HG03280 (cell line): Measurements from ENCODE around the gene GOLGA7B.
"Not testable (repeated sequence)": the region's sequence is repeated elsewhere in the genome, so short reads cannot be mapped to it uniquely, and the experiment has no call there.

Source experiments
- ATAC-seq: cut with Tn5 transposase; IDR thresholded peaks from one replicate; pipeline ENCODE4 v1.9.1; 2021; ENCODE audit warnings: mild to moderate bottlenecking, moderate library complexity; ENCODE audit not compliant: unreplicated experiment

GOLGA7B gene

DNA sequence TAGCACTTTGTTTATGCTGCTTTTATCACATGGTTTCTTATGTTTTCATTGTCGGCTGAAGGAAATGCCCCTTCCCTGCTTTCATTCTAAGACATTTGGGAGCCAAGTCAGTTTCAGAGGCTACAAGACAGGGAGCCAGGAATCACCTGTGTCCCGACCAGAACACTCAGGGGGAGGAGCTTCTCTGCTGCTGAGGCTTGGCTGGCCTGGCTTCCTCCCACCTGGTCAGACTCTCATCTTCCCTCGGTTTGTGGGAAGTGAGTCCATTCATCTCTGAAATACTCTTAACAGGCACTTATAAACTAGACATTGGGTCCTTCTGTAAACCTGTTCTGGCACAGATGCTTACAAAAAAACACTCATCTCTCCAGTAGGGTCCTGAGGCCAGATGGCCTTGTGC is 19.6 kb upstream of the GOLGA7B start:
- no peak for ATAC-seq

DNA sequence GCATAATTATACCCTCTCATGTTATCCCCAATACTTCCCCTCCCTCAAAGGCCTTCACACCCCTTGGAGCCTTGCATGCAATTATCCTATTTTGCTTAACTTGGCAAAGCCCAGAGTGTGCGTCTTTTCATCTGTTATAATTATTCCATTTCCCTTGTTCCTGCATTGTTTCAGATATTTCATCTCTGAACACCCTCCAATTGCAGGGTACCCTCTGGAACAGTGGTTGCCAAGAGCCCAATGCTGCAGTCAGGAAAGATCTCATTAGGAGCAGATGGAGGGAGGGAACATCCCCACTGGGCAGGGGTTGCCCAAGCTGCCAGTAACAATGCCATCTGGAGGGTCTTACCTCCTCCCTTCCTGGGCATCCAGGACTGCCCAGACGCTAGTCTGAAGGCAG is 18.4 kb upstream of the GOLGA7B start:
- ATAC-seq = no peak

DNA sequence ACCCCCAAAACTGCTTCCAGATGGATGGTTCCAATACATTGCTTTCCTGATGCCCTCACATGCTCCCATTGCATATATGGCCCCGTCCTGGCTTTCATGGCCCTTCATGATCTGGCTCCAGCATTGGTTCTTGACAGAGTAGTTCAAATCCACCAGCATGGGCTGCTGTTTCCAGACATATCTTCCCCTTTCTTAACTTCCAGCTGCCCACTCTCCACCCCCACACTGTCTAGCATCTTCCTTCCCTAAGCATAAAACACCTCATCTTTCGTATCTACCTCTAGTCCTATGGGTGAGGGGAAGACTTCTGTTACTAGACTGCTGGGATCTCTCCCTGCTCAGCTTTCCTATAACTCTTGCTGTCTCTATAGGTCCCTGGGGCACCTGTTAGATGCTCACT is 13.2 kb upstream of the GOLGA7B start:
- no peak for ATAC-seq

DNA sequence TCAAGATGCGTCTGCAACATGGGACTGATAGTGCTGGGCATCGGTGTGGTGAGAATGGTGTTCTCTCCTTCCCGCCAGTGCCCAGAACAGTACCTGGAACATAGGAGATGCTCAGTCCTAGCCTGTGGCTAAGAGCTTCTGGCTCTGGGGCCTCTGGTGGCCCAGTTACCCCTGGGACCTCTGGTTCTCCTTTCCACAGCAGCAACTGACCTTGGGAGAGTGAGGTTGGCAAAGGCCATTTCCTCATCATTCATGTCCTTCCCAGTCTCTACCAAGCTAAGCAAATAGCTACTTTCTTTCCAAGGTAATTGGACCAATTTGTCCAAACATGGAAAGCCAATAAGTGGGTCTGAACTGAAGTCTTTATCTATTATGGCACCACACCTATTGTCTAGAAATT is 11.6 kb upstream of the GOLGA7B start:
- ATAC-seq = no peak

DNA sequence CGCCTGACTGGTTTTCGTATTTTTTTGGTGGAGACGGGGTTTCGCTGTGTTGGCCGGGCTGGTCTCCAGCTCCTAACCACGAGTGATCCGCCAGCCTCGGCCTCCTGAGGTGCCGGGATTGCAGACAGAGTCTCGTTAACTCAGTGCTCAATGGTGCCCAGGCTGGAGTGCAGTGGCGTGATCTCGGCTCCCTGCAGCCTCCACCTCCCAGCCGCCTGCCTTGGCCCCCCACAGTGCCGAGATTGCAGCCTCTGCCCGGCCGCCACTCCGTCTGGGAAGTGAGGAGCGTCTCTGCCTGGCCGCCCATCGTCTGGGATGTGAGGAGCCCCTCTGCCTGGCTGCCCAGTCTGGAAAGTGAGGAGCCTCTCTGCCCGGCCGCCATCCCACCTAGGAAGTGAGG is 8.5 kb upstream of the GOLGA7B start:
- ATAC-seq = not testable (repeated sequence)

DNA sequence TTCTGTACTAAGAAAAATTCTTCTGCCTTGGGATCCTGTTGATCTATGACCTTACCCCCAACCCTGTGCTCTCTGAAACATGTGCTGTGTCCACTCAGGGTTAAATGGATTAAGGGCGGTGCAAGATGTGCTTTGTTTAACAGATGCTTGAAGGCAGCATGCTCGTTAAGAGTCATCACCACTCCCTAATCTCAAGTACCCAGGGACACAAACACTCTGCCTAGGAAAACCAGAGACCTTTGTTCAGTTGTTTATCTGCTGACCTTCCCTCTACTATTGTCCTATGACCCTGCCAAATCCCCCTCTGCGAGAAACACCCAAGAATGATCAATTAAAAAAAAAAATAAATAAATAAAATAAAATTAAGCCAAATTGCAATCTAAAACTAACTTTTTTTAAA is 7.5 kb upstream of the GOLGA7B start:
- not testable (repeated sequence) for ATAC-seq

GRCh38 chr10:97842656-97843280 is 6.9 kb upstream of the GOLGA7B start:
- no peak for ATAC-seq

- ATAC-seq = no peak
Measured at GRCh38 chr10:97843281-97843671, 6.4 kb upstream of the GOLGA7B start.

- not testable (repeated sequence) for ATAC-seq
Measured at GRCh38 chr10:97843972-97844371, 5.7 kb upstream of the GOLGA7B start.

DNA sequence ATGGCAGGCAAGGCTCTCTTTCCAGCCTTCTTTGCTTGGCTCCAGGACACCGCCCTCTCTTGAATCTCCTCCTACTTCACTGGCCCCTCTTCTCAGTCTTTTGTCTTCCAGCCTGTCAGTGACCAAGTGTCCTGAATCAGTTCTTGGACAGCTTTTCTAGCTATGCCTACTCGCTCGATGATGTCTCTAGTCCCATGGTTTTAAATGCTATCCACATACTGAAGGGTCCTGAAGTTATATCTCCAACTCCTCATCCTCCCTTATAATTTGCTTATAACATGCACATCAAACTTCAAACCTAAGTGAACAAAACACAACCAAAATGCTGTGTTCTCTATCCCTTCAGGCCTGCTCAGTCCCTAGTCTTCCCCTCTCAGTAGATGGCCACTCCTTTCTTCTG is 5.0 kb upstream of the GOLGA7B start:
- ATAC-seq = no peak

DNA sequence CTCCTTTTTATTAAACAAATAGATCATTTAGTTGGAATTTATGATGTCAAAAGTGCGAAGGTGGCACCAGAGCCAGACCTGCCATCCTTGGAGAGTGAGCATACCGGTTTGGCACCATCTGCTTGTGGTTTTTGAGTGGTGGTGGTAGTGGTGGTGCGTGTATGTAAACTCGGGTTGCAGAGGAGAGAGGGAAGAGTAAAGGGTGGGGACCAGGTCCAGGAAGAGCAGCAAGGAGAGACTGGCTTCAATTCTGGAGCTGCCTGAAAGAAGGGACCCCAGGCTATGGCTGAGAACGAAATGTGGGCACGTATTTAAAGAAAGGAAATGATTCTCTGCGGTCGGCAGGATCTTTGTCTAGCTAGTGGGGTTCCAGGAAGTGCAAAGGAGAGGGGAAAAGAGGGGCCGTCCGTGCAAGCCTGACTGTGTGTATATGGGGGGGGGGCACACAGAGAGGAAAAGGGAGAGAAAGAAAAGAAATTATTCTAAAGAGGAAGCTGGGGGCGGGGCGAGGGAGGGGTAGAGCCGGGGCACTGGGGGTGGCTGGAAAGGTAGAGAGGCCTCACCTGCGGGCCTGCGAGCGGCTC is 448 bp upstream of the GOLGA7B start:
- ATAC-seq = no peak

DNA sequence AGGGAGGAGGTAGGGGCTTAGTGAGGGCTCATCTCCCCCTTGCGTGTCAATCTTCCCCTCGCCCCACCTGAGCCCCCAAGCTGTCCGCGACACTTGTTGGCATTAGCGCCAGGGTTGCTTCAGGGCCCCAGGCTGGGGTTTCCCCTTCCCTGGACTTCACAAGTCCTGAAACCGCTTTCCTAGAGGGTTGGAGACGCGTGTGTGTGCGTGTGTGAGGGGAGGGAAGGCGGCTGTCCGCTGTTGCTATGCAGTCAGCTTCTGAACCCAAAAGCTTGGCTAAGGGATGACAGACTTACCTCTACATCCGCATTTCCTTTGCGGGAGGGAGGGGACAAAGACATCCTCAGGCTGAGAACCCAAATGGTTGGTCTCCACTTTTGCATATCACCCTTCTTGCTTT is 803 bp downstream of the GOLGA7B start:
- no peak for ATAC-seq

- no peak for ATAC-seq
Measured at GRCh38 chr10:97851341-97852001, 1.8 kb downstream of the GOLGA7B start.

GRCh38 chr10:97852277-97852676 is 2.6 kb downstream of the GOLGA7B start:
- no peak for ATAC-seq

DNA sequence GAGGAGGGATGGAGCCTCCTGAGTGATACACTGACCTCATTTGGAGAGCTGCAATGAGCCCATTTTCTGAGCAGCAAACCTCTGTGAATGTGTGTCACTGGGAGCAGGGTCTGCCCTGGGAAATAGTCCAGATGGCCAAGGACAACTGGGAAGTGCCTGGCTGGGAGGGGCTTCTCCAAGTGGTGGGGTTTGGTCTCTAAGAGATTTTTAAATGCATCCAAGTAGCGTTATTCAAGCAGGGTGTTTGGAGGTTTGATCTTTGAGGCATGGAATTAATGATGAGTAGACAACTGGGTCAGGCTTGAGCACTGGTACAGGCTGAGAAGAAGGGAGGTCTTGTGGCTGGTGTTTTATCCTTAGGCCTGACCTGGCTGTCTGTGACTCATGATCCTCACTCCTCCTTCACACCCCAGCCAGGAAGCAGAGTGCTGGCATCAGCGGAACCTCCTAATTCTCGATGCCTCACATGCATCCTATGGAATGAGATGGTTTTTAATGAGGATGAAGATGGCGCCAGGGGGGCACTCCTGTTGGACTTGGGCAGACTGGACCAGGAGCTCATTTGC is 3.3 kb downstream of the GOLGA7B start:
- no peak for ATAC-seq

DNA sequence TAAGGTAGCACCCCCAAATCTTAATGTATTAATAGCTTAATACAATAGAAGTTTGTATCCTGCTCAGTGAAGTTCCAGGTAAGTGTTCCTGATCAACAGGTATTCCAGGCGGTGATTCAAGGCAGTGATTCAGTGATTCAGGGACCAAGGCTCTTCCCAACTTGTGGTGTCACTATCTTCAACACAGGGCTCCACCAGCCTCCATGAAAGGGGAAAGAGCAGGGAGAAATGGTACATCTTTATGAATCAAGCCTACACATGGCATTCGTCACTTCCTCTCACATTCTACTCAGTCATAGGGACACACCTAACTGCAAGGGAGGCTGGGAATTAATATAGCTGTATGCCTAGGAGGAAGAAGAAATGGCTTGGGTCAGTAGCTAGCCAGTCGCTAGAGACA is 5.1 kb downstream of the GOLGA7B start:
- ATAC-seq = no peak

- ATAC-seq = no peak
Measured at GRCh38 chr10:97858001-97858439, 8.4 kb downstream of the GOLGA7B start.

DNA sequence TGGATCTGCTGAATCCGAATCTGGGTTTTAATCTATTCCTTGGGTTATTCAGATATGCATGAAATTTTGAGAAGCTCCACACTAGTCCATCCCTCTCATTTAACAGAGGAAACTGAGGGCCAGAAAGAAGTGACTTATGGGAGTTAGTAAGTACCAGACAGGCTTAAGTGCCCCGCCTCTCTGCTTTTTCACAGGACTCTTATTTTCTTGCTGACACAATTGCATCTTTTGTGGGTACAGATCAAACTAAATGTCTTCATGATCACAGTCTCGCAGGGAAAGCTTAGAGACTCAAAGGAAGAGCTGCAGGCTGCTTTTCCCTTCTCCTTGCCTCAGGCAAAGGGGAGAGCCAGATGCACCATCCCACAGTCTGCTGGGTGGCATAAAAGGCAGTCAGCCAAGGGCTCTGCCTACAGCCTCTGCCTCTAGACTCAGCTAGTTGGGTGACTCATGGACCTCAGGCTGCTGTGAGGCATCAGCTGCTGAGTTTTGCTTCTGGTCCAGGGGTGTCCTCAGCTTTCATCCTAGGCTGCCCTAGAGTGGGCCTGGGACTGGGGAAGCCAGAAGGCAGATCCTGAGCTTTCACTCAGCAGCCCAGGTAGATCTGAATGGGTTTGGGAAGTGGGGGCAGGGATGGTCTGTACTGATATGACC is 11.6 kb downstream of the GOLGA7B start:
- no peak for ATAC-seq

DNA sequence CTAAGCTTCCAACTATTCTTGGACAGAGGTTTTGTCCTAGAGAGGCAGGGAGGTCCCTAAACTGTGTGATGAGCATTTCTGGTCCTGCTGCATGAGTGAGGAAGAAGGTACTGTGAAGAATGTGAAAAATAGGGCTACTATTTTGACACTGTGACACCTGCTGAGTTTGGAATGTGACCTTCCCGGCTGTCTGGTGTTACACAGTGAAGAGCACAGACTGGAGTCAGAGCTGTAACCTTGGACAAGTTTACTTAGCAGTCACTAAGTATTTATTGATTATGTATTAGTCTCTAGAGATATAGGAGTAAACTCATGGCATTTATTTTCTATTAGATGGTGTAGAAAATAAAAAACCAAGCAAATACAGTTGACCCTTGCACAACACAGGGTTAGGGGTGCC is 12.3 kb downstream of the GOLGA7B start:
- ATAC-seq = no peak

- no peak for ATAC-seq
Measured at GRCh38 chr10:97863808-97864207, 14.2 kb downstream of the GOLGA7B start.

- ATAC-seq = no peak
Measured at GRCh38 chr10:97865488-97865887, 15.8 kb downstream of the GOLGA7B start.
